H9 (cell line): ENCODE results near the gene SUN2. TPM values are rescaled to one million over a fixed set of nuclear protein-coding genes. Genes with fewer than 3 reads are reported as not detected.

ENCODE experiments used
- DNase-seq: peaks from one replicate; pipeline ENCODE4 v3.0.0-alpha.2; 2017
- H2AFZ ChIP-seq: one replicate; pipeline ENCODE4 v1.6.1; 2013; ENCODE audit warnings: mild to moderate bottlenecking, low read length, control low read depth, moderate library complexity
- H2AK5ac ChIP-seq: 2 replicates; pipeline ENCODE4 v1.6.1; 2013; ENCODE audit warnings: low read length, control low read depth, mixed read lengths; ENCODE audit not compliant: insufficient read length
- H2BK120ac ChIP-seq: one replicate; pipeline ENCODE4 v1.6.1; 2013; ENCODE audit warnings: low read depth, mild to moderate bottlenecking, low read length, control low read depth, inconsistent platforms; ENCODE audit not compliant: poor library complexity, severe bottlenecking
- H2BK12ac ChIP-seq: 2 replicates; pipeline ENCODE4 v1.6.1; 2013; ENCODE audit warnings: low read length, control low read depth, mixed read lengths, low read depth; ENCODE audit not compliant: insufficient read length
- H2BK15ac ChIP-seq: 2 replicates; pipeline ENCODE4 v1.6.1; 2013; ENCODE audit warnings: low read depth, low read length, control low read depth
- H2BK20ac ChIP-seq: one replicate; pipeline ENCODE4 v1.6.1; 2013; ENCODE audit warnings: low read depth, mild to moderate bottlenecking, low read length, control low read depth, inconsistent platforms; ENCODE audit not compliant: poor library complexity, severe bottlenecking
- H2BK5ac ChIP-seq: 2 replicates; pipeline ENCODE4 v1.6.1; 2013; ENCODE audit warnings: low read length, control low read depth, mixed read lengths; ENCODE audit not compliant: insufficient read length
- H3K14ac ChIP-seq: 2 replicates; pipeline ENCODE4 v1.6.1; 2013; ENCODE audit warnings: low read length, control low read depth; ENCODE audit not compliant: insufficient read depth
- H3K18ac ChIP-seq: 2 replicates; pipeline ENCODE4 v1.6.1; 2013; ENCODE audit warnings: low read depth, mild to moderate bottlenecking, mixed read lengths, low read length, control low read depth; ENCODE audit not compliant: insufficient read length
- H3K23ac ChIP-seq: 2 replicates; pipeline ENCODE4 v1.6.1; 2013; ENCODE audit warnings: low read length, control low read depth, mixed read lengths, low read depth; ENCODE audit not compliant: insufficient read length
- H3K23me2 ChIP-seq: 2 replicates; pipeline ENCODE4 v1.6.1; 2013; ENCODE audit warnings: low read depth, mild to moderate bottlenecking, mixed read lengths, low read length, control low read depth; ENCODE audit not compliant: insufficient read length, poor library complexity, severe bottlenecking
- H3K27ac ChIP-seq: 2 replicates; pipeline ENCODE4 v1.5.1; 2013; ENCODE audit warnings: low read length, control low read depth, mixed read lengths, low read depth; ENCODE audit not compliant: insufficient read length
- H3K27me3 ChIP-seq: 2 replicates; pipeline ENCODE4 v1.6.1; 2013; ENCODE audit warnings: low read length, control low read depth, inconsistent platforms; ENCODE audit not compliant: insufficient read depth
- H3K4ac ChIP-seq: 2 replicates; pipeline ENCODE4 v1.6.1; 2013; ENCODE audit warnings: low read depth, mild to moderate bottlenecking, control low read depth, inconsistent platforms, low read length, moderate library complexity
- H3K4me1 ChIP-seq: 2 replicates; pipeline ENCODE4 v1.6.1; 2013; ENCODE audit warnings: low read length, control low read depth, inconsistent platforms; ENCODE audit not compliant: insufficient read depth
- H3K4me2 ChIP-seq: 2 replicates; pipeline ENCODE4 v1.6.1; 2013; ENCODE audit warnings: low read length, control low read depth, mixed read lengths; ENCODE audit not compliant: insufficient read length, insufficient read depth
- H3K56ac ChIP-seq: 2 replicates; pipeline ENCODE4 v1.6.1; 2013; ENCODE audit warnings: low read depth, mild to moderate bottlenecking, mixed read lengths, low read length, control low read depth; ENCODE audit not compliant: insufficient read length
- H3K79me1 ChIP-seq: 2 replicates; pipeline ENCODE4 v1.6.1; 2013; ENCODE audit warnings: low read depth, mild to moderate bottlenecking, moderate library complexity, low read length, control low read depth, inconsistent platforms; ENCODE audit not compliant: insufficient read depth, poor library complexity, severe bottlenecking
- H3K79me2 ChIP-seq: 2 replicates; pipeline ENCODE4 v1.6.1; 2013; ENCODE audit warnings: low read length, control low read depth, inconsistent platforms; ENCODE audit not compliant: insufficient read depth
- H3K9ac ChIP-seq: 2 replicates; pipeline ENCODE4 v1.6.1; 2013; ENCODE audit warnings: low read length, control low read depth, mixed read lengths; ENCODE audit not compliant: insufficient read length; ENCODE audit errors: extremely low read depth
- H3K9me3 ChIP-seq: one replicate; pipeline ENCODE4 v1.6.1; 2013; ENCODE audit warnings: low read depth, low read length, inconsistent platforms; ENCODE audit not compliant: control insufficient read depth
- H3T11ph ChIP-seq: one replicate; pipeline ENCODE4 v1.6.1; 2013; ENCODE audit warnings: mild to moderate bottlenecking, low read length, control low read depth, inconsistent platforms
- H4K20me1 ChIP-seq: one replicate; pipeline ENCODE4 v1.6.1; 2013; ENCODE audit not compliant: control insufficient read depth, insufficient read length, insufficient read depth
- H4K5ac ChIP-seq: 2 replicates; pipeline ENCODE4 v1.6.1; 2013; ENCODE audit warnings: low read depth, mild to moderate bottlenecking, mixed read lengths, low read length, control low read depth; ENCODE audit not compliant: insufficient read length
- H4K8ac ChIP-seq: replicated peaks from 2 replicates; pipeline ENCODE4 v1.6.1; 2013; ENCODE audit warnings: low read length, control low read depth, mixed read lengths, low read depth; ENCODE audit not compliant: insufficient read length
- H4K91ac ChIP-seq: 2 replicates; pipeline ENCODE4 v1.6.1; 2013; ENCODE audit warnings: low read depth, mild to moderate bottlenecking, moderate library complexity, mixed read lengths, low read length, control low read depth; ENCODE audit not compliant: insufficient read length
- H3K27ac Mint-ChIP-seq, 3 experiments: 2 replicates in 2 of 3; 3 replicates in 1 of 3; pipeline ENCODE4 v1.8.0; 2020 to 2021; ENCODE audit warnings: mixed read lengths in 3 of 3, mild to moderate bottlenecking in 1 of 3, moderate library complexity in 1 of 3
- H3K27me3 Mint-ChIP-seq: 2 replicates; pipeline ENCODE4 v1.8.0; 2021; ENCODE audit warnings: low read depth, mild to moderate bottlenecking, moderate library complexity, mixed read lengths
- H3K36me3 Mint-ChIP-seq, 3 experiments: 2 replicates in 2 of 3; 3 replicates in 1 of 3; pipeline ENCODE4 v1.8.0; 2020 to 2021; ENCODE audit warnings: low read depth in 3 of 3, mixed read lengths in 3 of 3; ENCODE audit not compliant: insufficient read depth in 1 of 3
- H3K4me1 Mint-ChIP-seq, 2 experiments: 2 replicates each; pipeline ENCODE4 v1.8.0; 2020; ENCODE audit warnings: mixed read lengths in 2 of 2
- H3K4me3 Mint-ChIP-seq, 2 experiments: 2 replicates in 1 of 2; 3 replicates in 1 of 2; pipeline ENCODE4 v1.8.0; 2020 to 2021; ENCODE audit warnings: mild to moderate bottlenecking in 2 of 2, mixed read lengths in 2 of 2, moderate library complexity in 1 of 2
- H3K9me3 Mint-ChIP-seq, 2 experiments: 2 replicates in 1 of 2; 3 replicates in 1 of 2; pipeline ENCODE4 v1.8.0; 2020; ENCODE audit warnings: mild to moderate bottlenecking in 2 of 2, mixed read lengths in 2 of 2, moderate library complexity in 1 of 2
- WGBS: extraction: QIAGEN DNeasy Blood & Tissue Kit; methylation state at CpG from one replicate; pipeline ENCODE4 v1.1.7; 2013; ENCODE audit warnings: missing lambda C conversion rate, low lambda C conversion rate, mixed read lengths; ENCODE audit not compliant: insufficient read length; ENCODE audit errors: extremely low coverage; 5-methylcytosine and 5-hydroxymethylcytosine counted together
- total RNA-seq: library from RNA; stranded (reverse); gene quantifications from 2 replicates; pipeline ENCODE4 v1.2.1, GENCODE V29; 2021
- TF ChIP-seq, protein P1 (sequence below): fragments of 200-600 bp; sonication (generic); conservative IDR thresholded peaks from 3 replicates; pipeline ENCODE4 v1.8.0; 2021; ENCODE audit warnings: antibody characterized with exemption, mild to moderate bottlenecking

SUN2 gene
- total RNA-seq, 1 experiment from 2014 or later = 12.0 TPM

DNA sequence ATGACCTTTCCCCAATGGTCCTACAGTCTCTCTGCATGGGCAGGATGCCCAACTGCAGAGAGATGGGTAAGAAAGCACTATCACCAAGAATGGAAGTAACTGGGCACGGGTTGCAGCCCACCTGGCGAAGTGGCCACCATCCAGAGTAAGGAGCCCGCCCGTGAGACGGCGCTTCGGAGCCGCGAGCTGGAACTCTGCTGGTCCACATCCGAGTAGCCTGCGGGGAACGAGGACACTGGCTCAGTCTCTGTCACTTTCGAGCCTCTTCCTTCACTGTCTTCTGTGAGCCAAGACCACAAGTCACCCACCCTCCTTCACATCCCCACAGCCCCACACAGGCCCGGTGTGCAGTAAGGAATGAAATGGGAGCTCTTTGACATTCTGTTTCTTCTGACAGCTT lies 5.7 kb downstream of the SUN2 start:
- no peak overlapping the region for H2BK5ac ChIP-seq
- H3K4me2 ChIP-seq = no peak overlapping the region
- no peaks in the 10 kb centered on the region for H3K9me3 ChIP-seq
- TF ChIP-seq, protein P1, sequence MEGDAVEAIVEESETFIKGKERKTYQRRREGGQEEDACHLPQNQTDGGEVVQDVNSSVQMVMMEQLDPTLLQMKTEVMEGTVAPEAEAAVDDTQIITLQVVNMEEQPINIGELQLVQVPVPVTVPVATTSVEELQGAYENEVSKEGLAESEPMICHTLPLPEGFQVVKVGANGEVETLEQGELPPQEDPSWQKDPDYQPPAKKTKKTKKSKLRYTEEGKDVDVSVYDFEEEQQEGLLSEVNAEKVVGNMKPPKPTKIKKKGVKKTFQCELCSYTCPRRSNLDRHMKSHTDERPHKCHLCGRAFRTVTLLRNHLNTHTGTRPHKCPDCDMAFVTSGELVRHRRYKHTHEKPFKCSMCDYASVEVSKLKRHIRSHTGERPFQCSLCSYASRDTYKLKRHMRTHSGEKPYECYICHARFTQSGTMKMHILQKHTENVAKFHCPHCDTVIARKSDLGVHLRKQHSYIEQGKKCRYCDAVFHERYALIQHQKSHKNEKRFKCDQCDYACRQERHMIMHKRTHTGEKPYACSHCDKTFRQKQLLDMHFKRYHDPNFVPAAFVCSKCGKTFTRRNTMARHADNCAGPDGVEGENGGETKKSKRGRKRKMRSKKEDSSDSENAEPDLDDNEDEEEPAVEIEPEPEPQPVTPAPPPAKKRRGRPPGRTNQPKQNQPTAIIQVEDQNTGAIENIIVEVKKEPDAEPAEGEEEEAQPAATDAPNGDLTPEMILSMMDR = no peak
- no peak overlapping the region for H4K5ac ChIP-seq
- H3K23me2 ChIP-seq = peaks cover 6% of the 10 kb centered on the region
- no peak overlapping the region for H3K56ac ChIP-seq
- no peak overlapping the region for H3K23ac ChIP-seq
- no peak for DNase-seq
- no peak overlapping the region for H3K9ac ChIP-seq
- H3K4ac ChIP-seq = no peak overlapping the region
- H3T11ph ChIP-seq = no peak overlapping the region
- no peak overlapping the region for H2BK12ac ChIP-seq
- no peak overlapping the region for H4K8ac ChIP-seq
- no peak overlapping the region for H2BK15ac ChIP-seq
- Mint-ChIP-seq H3K4me1 (peaks cover 13 to 15% of the 10 kb centered on the region in 2 experiments), H3K36me3 (peaks cover 2 to 28% (median 5%) of the 10 kb centered on the region in 3 experiments; a peak in 4 of 7 replicates), H3K27me3 (peaks cover 2% of the 10 kb centered on the region; the same call in 1 of the 2 replicates), H3K27ac (no peak overlapping the region; a peak in 1 of 7 replicates), H3K4me3 (no peak overlapping the region), H3K9me3 (no peaks in the 10 kb centered on the region)
- H3K14ac ChIP-seq = no peak overlapping the region
- no peak overlapping the region for H3K18ac ChIP-seq
- H3K4me1 ChIP-seq = peaks cover 5% of the 10 kb centered on the region; the same call in 1 of the 2 replicates
- no peak overlapping the region for H2BK20ac ChIP-seq
- H2AK5ac ChIP-seq = no peak overlapping the region
- WGBS = no CpG with 5 or more reads among the region's 14 CpGs
- H3K79me1 ChIP-seq = no peaks in the 10 kb centered on the region
- H2AFZ ChIP-seq = no peak overlapping the region
- H3K27ac ChIP-seq = no peak overlapping the region
- no peaks in the 10 kb centered on the region for H3K79me2 ChIP-seq
- no peaks in the 10 kb centered on the region for H4K20me1 ChIP-seq
- no peaks in the 10 kb centered on the region; the same call in 1 of the 2 replicates for H3K27me3 ChIP-seq
- no peak overlapping the region for H2BK120ac ChIP-seq
- no peak overlapping the region for H4K91ac ChIP-seq
